ENCODE data around the gene IL17REL.
"Not testable (repeated sequence)": the region's sequence is repeated elsewhere in the genome, so short reads cannot be mapped to it uniquely, and the experiment has no call there.

Gene IL17REL

GRCh38 chr22:49954991-49955580, 57.5 kb downstream of the IL17REL start:
- DNase-seq, result no peak

GRCh38 chr22:49954354-49954753, 58.2 kb downstream of the IL17REL start:
- DNase-seq, result no peak

GRCh38 chr22:49953680-49954344, 58.8 kb downstream of the IL17REL start:
- DNase-seq, result no peak

- DNase-seq, result no peak
Observed at GRCh38 chr22:49953027-49953679, 59.4 kb downstream of the IL17REL start.

GRCh38 chr22:49951986-49952896, 60.3 kb downstream of the IL17REL start:
- no peak for DNase-seq

- DNase-seq, result no peak
Observed at GRCh38 chr22:49951678-49951985, 60.9 kb downstream of the IL17REL start.

- DNase-seq, result peak; percentile 21
Observed at GRCh38 chr22:49951000-49951677, 61.4 kb downstream of the IL17REL start.

GRCh38 chr22:49950396-49950994, 62.1 kb downstream of the IL17REL start:
- DNase-seq, result no peak

- no peak for DNase-seq
Observed at GRCh38 chr22:49949914-49950292, 62.7 kb downstream of the IL17REL start.

- no peak for DNase-seq
Observed at GRCh38 chr22:49948958-49949913, 63.3 kb downstream of the IL17REL start.

GRCh38 chr22:49948116-49948957, 64.2 kb downstream of the IL17REL start:
- DNase-seq, result no peak

- no peak for DNase-seq
Observed at GRCh38 chr22:49947296-49947622, 65.3 kb downstream of the IL17REL start.

- DNase-seq, result peak; percentile 24
Observed at GRCh38 chr22:49946612-49947295, 65.8 kb downstream of the IL17REL start.

- not testable (repeated sequence) for DNase-seq
Observed at GRCh38 chr22:49945042-49945794, 67.3 kb downstream of the IL17REL start.
